ENCODE results near the gene NOVA2. TPM values are rescaled to one million over a fixed set of nuclear protein-coding genes. Genes with fewer than 3 reads are reported as not detected.

The NOVA2 gene
- total RNA-seq, 6 donors from 2014 or later, result 4.7 to 19.0 (median 13.9) TPM

- ATAC-seq (ENCODE audit: low FRiP score in 2 of 2), result no peak
- DNase-seq, result peak in 1 of 2 donors; percentile 45
- Histone ChIP-seq H3K27me3 (peaks cover 0 to 6% (median under 1%) of the 10 kb centered on the region in 4 donors), H3K9me3 (no peaks in the 10 kb centered on the region), H3K36me3 (peaks cover 0 to 10% (median under 1%) of the 10 kb centered on the region in 4 donors), H3K4me3 (no peak overlapping the region), H3K4me1 (peaks cover 0 to 1% (median 0%) of the 10 kb centered on the region in 4 donors), H3K27ac (no peak overlapping the region)
- TF ChIP-seq POLR2A (IDR thresholded peaks at IDR 0.05) (no peak), EP300 (IDR thresholded peaks at IDR 0.05) (no peak), POLR2AphosphoS5 (IDR thresholded peaks at IDR 0.05) (no peak)
- TF ChIP-seq, protein P1, sequence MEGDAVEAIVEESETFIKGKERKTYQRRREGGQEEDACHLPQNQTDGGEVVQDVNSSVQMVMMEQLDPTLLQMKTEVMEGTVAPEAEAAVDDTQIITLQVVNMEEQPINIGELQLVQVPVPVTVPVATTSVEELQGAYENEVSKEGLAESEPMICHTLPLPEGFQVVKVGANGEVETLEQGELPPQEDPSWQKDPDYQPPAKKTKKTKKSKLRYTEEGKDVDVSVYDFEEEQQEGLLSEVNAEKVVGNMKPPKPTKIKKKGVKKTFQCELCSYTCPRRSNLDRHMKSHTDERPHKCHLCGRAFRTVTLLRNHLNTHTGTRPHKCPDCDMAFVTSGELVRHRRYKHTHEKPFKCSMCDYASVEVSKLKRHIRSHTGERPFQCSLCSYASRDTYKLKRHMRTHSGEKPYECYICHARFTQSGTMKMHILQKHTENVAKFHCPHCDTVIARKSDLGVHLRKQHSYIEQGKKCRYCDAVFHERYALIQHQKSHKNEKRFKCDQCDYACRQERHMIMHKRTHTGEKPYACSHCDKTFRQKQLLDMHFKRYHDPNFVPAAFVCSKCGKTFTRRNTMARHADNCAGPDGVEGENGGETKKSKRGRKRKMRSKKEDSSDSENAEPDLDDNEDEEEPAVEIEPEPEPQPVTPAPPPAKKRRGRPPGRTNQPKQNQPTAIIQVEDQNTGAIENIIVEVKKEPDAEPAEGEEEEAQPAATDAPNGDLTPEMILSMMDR (IDR thresholded peaks at IDR 0.05), result no peak
- WGBS, 2 donors, result 65 to 77% methylated on average over 5 to 19 of the region's 19 CpGs
These were observed 38.4 kb downstream of the NOVA2 start for GRCh38 chr19:45935267-45935666.

GRCh38 chr19:45934551-45935230 is 39.0 kb downstream of the NOVA2 start:
- peaks cover 0 to 9% (median 0%) of the 10 kb centered on the region in 4 donors for H3K36me3 ChIP-seq
- no peak overlapping the region for H3K27ac ChIP-seq
- H3K9me3 ChIP-seq, result no peaks in the 10 kb centered on the region
- ATAC-seq (ENCODE audit: low FRiP score in 2 of 2) (no peak), DNase-seq (no peak)
- 37 to 48% methylated on average over 19 of the region's 19 CpGs for WGBS, 2 donors
- no peak overlapping the region for H3K4me3 ChIP-seq
- no peaks in the 10 kb centered on the region for H3K27me3 ChIP-seq
- TF ChIP-seq POLR2A (IDR thresholded peaks at IDR 0.05), result no peak
- TF ChIP-seq, protein P1 (IDR thresholded peaks at IDR 0.05), result no peak
- no peak for TF ChIP-seq POLR2AphosphoS5 (IDR thresholded peaks at IDR 0.05)
- TF ChIP-seq EP300 (IDR thresholded peaks at IDR 0.05), result no peak
- no peaks in the 10 kb centered on the region for H3K4me1 ChIP-seq

DNA sequence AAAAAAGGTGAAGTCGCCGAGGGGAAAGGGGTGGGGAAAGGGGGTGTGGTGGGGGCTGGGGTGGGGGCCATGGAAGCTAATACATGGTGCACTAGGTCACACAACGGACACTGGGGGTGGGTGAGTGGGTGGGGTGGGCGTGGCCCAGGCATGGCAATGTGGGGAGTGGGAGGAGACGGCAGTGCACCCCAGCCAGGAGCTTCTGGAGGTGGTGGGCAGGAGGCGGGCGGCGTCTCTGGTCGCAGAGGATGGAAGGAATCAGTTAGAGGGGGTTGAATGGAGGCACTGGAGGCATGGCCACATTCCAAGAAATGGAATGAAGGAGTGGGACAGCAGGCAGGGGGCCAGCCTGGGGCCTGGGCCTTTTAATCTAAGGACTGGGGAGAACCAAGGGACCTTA is 39.9 kb downstream of the NOVA2 start:
- Histone ChIP-seq H3K27me3 (no peaks in the 10 kb centered on the region), H3K9me3 (no peaks in the 10 kb centered on the region), H3K4me3 (no peak overlapping the region), H3K4me1 (no peaks in the 10 kb centered on the region), H3K27ac (peak overlapping the region in 1 of 4 donors; percentile 6), H3K36me3 (peaks cover 0 to 6% (median 0%) of the 10 kb centered on the region in 4 donors)
- DNase-seq, result peak in 1 of 2 donors; percentile 42
- WGBS, 2 donors, result 55 to 65% methylated on average over 8 to 9 of the region's 9 CpGs
- TF ChIP-seq POLR2A (IDR thresholded peaks at IDR 0.05), result no peak
- no peak for TF ChIP-seq POLR2AphosphoS5 (IDR thresholded peaks at IDR 0.05)
- TF ChIP-seq, protein P1 (IDR thresholded peaks at IDR 0.05), result no peak
- no peak for TF ChIP-seq EP300 (IDR thresholded peaks at IDR 0.05)
- ATAC-seq (ENCODE audit: low FRiP score in 2 of 2), result no peak

DNA sequence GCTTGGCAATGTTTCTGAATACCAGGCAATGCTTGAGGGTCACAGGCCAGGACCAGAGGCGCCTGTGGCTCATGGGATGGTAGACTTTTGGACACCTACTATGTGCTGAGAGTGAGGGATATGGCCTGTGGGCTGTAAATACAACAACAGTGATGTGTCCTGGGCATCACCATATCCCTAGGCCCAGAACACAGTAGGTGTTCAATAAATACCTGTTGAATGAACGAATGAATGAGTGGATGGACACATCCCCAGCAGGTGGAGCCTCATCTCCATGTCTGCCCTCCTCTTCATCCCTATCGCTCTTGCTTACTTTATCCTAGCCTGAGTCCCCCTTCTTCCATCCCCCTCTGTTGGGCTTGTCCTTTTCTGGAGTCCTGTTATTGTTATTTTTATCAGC is 42.6 kb downstream of the NOVA2 start:
- no peak for DNase-seq
- Histone ChIP-seq H3K4me1 (peaks cover 6 to 8% (median 7%) of the 10 kb centered on the region in 4 donors), H3K27me3 (no peaks in the 10 kb centered on the region), H3K36me3 (peaks cover 0 to 3% (median 0%) of the 10 kb centered on the region in 4 donors), H3K4me3 (no peak overlapping the region), H3K27ac (no peak overlapping the region), H3K9me3 (no peaks in the 10 kb centered on the region)
- 49 to 60% methylated on average over 3 of the region's 3 CpGs for WGBS, 2 donors
- TF ChIP-seq POLR2AphosphoS5 (IDR thresholded peaks at IDR 0.05), result no peak
- TF ChIP-seq, protein P1 (IDR thresholded peaks at IDR 0.05), result peak in 1 of 6 experiments; percentile 12
- no peak for ATAC-seq (ENCODE audit: low FRiP score in 2 of 2)

DNA sequence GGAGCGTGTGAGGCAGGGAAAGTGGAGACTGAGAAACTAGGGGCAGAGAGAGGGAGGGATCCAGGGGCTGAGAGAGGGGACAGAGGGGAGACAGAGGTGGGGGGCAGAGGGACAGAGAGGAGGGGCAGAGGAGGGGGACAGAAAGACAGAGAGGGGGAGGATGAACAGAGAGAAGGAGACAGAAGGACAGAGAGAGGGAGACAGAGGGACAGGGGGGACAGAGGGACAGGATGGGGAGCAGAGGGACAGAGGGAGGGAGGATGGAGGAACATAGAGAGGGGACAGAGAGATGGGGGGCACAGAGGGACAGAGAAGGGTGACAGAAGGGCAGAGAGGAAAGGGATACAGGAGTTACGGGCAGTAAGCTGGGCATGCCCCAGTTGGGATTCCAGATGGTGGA is 44.4 kb downstream of the NOVA2 start:
- Histone ChIP-seq H3K9me3 (no peaks in the 10 kb centered on the region), H3K27me3 (no peaks in the 10 kb centered on the region), H3K36me3 (no peaks in the 10 kb centered on the region), H3K4me3 (no peak overlapping the region), H3K4me1 (peaks cover 6 to 8% (median 7%) of the 10 kb centered on the region in 4 donors), H3K27ac (no peak overlapping the region)
- TF ChIP-seq, protein P1 (IDR thresholded peaks at IDR 0.05), result no peak
- TF ChIP-seq POLR2A (IDR thresholded peaks at IDR 0.05) (no peak), EP300 (IDR thresholded peaks at IDR 0.05) (no peak), POLR2AphosphoS5 (IDR thresholded peaks at IDR 0.05) (no peak)
- DNase-seq, result no peak
- no peak for ATAC-seq (ENCODE audit: low FRiP score in 2 of 2)
- 61 to 71% methylated on average over 2 of the region's 2 CpGs for WGBS, 2 donors
